ENCODE results near the gene APOL4.

Gene APOL4

DNA sequence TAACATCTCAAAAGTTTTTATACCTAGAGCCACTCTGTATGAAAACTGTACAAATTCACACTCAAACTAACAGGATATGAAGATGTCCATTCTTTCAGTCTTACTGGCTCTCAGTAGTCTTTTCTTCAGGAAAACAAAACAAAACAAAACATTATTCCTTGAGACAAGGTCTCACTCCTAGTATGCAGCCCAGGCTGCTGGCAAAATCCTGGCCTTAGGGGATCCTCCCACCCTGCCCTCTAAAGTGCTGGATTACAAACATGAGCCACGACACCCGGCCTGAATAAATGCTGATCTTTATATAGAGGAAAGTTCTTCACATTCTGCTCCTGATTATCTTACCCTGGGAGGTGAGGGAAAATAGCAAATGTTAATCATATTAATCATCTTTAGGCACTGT lies 32.6 kb upstream of the APOL4 start:
- Histone ChIP-seq H3F3A (ENCODE audit: insufficient read depth, low read length) (no peaks in the 10 kb centered on the region), H4K20me1 (ENCODE audit: insufficient read depth, low read length) (no peaks in the 10 kb centered on the region), H3K9me3 (ENCODE audit: low read length) (no peaks in the 10 kb centered on the region), H3K27me3 (ENCODE audit: insufficient read depth, low read length) (no peaks in the 10 kb centered on the region), H3K4me2 (ENCODE audit: low read length) (no peak overlapping the region), H2AFZ (ENCODE audit: low read length) (no peak overlapping the region), H3K4me1 (ENCODE audit: insufficient read depth, low read length, severe bottlenecking) (peaks cover 28% of the 10 kb centered on the region), H3K9me2 (ENCODE audit: low read depth, low read length) (no peaks in the 10 kb centered on the region), H3K4me3 (ENCODE audit: low read depth, low read length, poor library complexity, severe bottlenecking) (no peak overlapping the region), H3K9ac (ENCODE audit: low read length) (no peak overlapping the region), H3K27ac (ENCODE audit: low read depth, low read length, poor library complexity, severe bottlenecking) (no peak overlapping the region), H3K36me3 (ENCODE audit: insufficient read depth, low read length) (peaks cover 55% of the 10 kb centered on the region), H3K79me2 (ENCODE audit: insufficient read depth, low read length) (peaks cover 12% of the 10 kb centered on the region; the same call in 1 of the 2 replicates)
- TF ChIP-seq EZH2 (IDR thresholded peaks at IDR 0.05; ENCODE audit: borderline replicate concordance, low read length): no peak
- TF ChIP-seq, protein P1, sequence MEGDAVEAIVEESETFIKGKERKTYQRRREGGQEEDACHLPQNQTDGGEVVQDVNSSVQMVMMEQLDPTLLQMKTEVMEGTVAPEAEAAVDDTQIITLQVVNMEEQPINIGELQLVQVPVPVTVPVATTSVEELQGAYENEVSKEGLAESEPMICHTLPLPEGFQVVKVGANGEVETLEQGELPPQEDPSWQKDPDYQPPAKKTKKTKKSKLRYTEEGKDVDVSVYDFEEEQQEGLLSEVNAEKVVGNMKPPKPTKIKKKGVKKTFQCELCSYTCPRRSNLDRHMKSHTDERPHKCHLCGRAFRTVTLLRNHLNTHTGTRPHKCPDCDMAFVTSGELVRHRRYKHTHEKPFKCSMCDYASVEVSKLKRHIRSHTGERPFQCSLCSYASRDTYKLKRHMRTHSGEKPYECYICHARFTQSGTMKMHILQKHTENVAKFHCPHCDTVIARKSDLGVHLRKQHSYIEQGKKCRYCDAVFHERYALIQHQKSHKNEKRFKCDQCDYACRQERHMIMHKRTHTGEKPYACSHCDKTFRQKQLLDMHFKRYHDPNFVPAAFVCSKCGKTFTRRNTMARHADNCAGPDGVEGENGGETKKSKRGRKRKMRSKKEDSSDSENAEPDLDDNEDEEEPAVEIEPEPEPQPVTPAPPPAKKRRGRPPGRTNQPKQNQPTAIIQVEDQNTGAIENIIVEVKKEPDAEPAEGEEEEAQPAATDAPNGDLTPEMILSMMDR (IDR thresholded peaks at IDR 0.05; ENCODE audit: low read length): no peak

DNA sequence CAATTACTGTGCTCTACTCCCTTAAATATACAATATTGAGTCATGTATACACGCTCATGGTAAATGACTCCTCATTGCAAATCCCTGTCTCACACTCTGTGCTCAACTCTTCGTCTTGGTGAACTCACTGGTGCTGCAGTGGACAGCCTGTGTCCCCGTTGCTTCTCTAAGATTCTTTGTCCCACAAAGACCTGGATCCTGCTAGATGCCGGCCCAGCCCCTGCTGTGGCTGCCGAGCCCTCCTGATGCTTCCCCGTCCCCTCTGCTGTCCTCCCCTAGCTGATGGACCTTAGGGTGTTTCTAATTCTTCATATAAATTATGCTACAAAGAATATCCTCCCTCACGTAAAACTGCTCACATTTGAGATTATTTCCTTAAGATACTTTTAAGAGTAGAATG lies 32.2 kb upstream of the APOL4 start:
- H3K4me2 ChIP-seq (ENCODE audit: low read length): no peak overlapping the region
- peaks cover 55% of the 10 kb centered on the region for H3K36me3 ChIP-seq (ENCODE audit: insufficient read depth, low read length)
- no peaks in the 10 kb centered on the region for H3K9me2 ChIP-seq (ENCODE audit: low read depth, low read length)
- H3K79me2 ChIP-seq (ENCODE audit: insufficient read depth, low read length): peaks cover 7% of the 10 kb centered on the region; the same call in 1 of the 2 replicates
- no peak for TF ChIP-seq EZH2 (IDR thresholded peaks at IDR 0.05; ENCODE audit: borderline replicate concordance, low read length)
- TF ChIP-seq, protein P1 (IDR thresholded peaks at IDR 0.05; ENCODE audit: low read length): no peak
- no peak overlapping the region for H3K27ac ChIP-seq (ENCODE audit: low read depth, low read length, poor library complexity, severe bottlenecking)
- H3K4me3 ChIP-seq (ENCODE audit: low read depth, low read length, poor library complexity, severe bottlenecking): no peak overlapping the region
- peaks cover 27% of the 10 kb centered on the region for H3K4me1 ChIP-seq (ENCODE audit: insufficient read depth, low read length, severe bottlenecking)
- H3K27me3 ChIP-seq (ENCODE audit: insufficient read depth, low read length): no peaks in the 10 kb centered on the region
- H4K20me1 ChIP-seq (ENCODE audit: insufficient read depth, low read length): no peaks in the 10 kb centered on the region
- no peaks in the 10 kb centered on the region for H3K9me3 ChIP-seq (ENCODE audit: low read length)
- no peak overlapping the region for H2AFZ ChIP-seq (ENCODE audit: low read length)
- H3F3A ChIP-seq (ENCODE audit: insufficient read depth, low read length): no peaks in the 10 kb centered on the region
- H3K9ac ChIP-seq (ENCODE audit: low read length): no peak overlapping the region

DNA sequence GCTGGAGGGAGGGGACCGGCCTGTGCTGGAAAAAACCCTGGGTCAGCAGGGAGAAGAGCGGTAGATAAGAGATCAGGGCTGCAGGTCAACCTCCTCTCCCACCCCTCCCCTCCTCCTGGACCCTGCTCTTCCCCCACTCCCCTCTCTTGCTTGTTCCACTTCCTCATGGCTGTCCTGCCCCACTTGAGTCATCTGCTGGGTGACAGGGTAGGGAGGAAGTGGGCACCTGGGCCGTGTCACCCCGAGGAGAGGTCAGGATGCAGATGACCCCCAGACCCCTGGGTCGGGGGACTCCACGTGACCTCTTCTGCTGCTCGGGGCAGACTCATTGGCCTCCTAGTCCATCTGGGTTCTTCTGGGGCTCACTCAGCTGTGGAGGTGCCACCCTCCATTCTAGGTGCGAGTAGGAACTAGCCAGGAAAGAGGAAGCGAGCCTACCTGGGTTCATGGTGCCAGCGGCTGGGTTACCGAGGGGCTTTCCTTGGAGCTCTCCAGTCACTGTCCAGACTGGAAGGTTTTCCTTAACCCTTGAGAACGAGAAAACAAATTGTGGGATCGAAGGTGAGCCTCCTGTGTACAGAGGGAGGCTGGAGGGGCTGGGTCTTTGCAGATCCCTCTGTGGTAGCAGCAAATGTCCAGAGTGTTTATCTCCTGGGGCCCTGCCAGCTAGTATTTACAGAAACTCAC lies 31.2 kb upstream of the APOL4 start:
- Histone ChIP-seq H3K4me1 (ENCODE audit: insufficient read depth, low read length, severe bottlenecking) (peaks cover 18% of the 10 kb centered on the region), H3K27me3 (ENCODE audit: insufficient read depth, low read length) (no peaks in the 10 kb centered on the region), H3K4me3 (ENCODE audit: low read depth, low read length, poor library complexity, severe bottlenecking) (no peak overlapping the region), H4K20me1 (ENCODE audit: insufficient read depth, low read length) (no peaks in the 10 kb centered on the region), H3K36me3 (ENCODE audit: insufficient read depth, low read length) (peaks cover 59% of the 10 kb centered on the region), H3K9ac (ENCODE audit: low read length) (no peak overlapping the region), H3K9me2 (ENCODE audit: low read depth, low read length) (no peaks in the 10 kb centered on the region), H2AFZ (ENCODE audit: low read length) (no peak overlapping the region), H3K79me2 (ENCODE audit: insufficient read depth, low read length) (peaks cover under 1% of the 10 kb centered on the region; the same call in 1 of the 2 replicates), H3K4me2 (ENCODE audit: low read length) (no peak overlapping the region), H3F3A (ENCODE audit: insufficient read depth, low read length) (no peaks in the 10 kb centered on the region), H3K27ac (ENCODE audit: low read depth, low read length, poor library complexity, severe bottlenecking) (peak overlapping the region; percentile 25), H3K9me3 (ENCODE audit: low read length) (no peaks in the 10 kb centered on the region)
- no peak for TF ChIP-seq EZH2 (IDR thresholded peaks at IDR 0.05; ENCODE audit: borderline replicate concordance, low read length)
- TF ChIP-seq, protein P1 (IDR thresholded peaks at IDR 0.05; ENCODE audit: low read length): no peak

Data from OCI-LY1 (cell line).